Nephron progenitor cell (in vitro differentiated cells): ENCODE measurements around the gene PCYT2.
"Not testable (repeated sequence)": the region's sequence is repeated elsewhere in the genome, so short reads cannot be mapped to it uniquely, and the experiment has no call there.

Source experiments
- DNase-seq: peaks from one replicate; pipeline ENCODE4 v3.0.0; 2021
- H3K27ac Mint-ChIP-seq: 2 replicates; pipeline ENCODE4 v1.8.0; 2021; ENCODE audit warnings: mild to moderate bottlenecking, moderate library complexity, mixed read lengths
- H3K27me3 Mint-ChIP-seq: 2 replicates; pipeline ENCODE4 v1.8.0; 2021; ENCODE audit warnings: mild to moderate bottlenecking, low read depth, mixed read lengths; ENCODE audit not compliant: poor library complexity
- H3K36me3 Mint-ChIP-seq: 2 replicates; pipeline ENCODE4 v1.8.0; 2021; ENCODE audit warnings: low read depth, mixed read lengths
- H3K4me1 Mint-ChIP-seq: 2 replicates; pipeline ENCODE4 v1.8.0; 2021; ENCODE audit warnings: mixed read lengths
- H3K4me3 Mint-ChIP-seq: 2 replicates; pipeline ENCODE4 v1.8.0; 2021; ENCODE audit warnings: mild to moderate bottlenecking, moderate library complexity, mixed read lengths
- H3K9me3 Mint-ChIP-seq: 2 replicates; pipeline ENCODE4 v1.8.0; 2021; ENCODE audit warnings: mild to moderate bottlenecking, moderate library complexity, mixed read lengths
- CTCF ChIP-seq: fragments of 200-600 bp; sonication (generic); IDR thresholded peaks from 2 replicates; pipeline ENCODE4 v1.5.0; 2021; ENCODE audit warnings: antibody characterized with exemption

The PCYT2 gene

GRCh38 chr17:81921537-81921862, 10.3 kb upstream of the PCYT2 start:
- peaks cover 6% of the 10 kb centered on the region for H3K36me3 Mint-ChIP-seq
- H3K4me3 Mint-ChIP-seq = no peak overlapping the region
- H3K27ac Mint-ChIP-seq = no peak overlapping the region
- DNase-seq = no peak
- no peaks in the 10 kb centered on the region for H3K9me3 Mint-ChIP-seq
- H3K4me1 Mint-ChIP-seq = peaks cover 62% of the 10 kb centered on the region
- no peak for TF ChIP-seq CTCF
- peaks cover 4% of the 10 kb centered on the region for H3K27me3 Mint-ChIP-seq

- Mint-ChIP-seq H3K27ac (no peak overlapping the region), H3K27me3 (peaks cover 4% of the 10 kb centered on the region), H3K4me1 (peaks cover 56% of the 10 kb centered on the region), H3K4me3 (peak overlapping the region; percentile 59), H3K36me3 (peaks cover 6% of the 10 kb centered on the region), H3K9me3 (no peaks in the 10 kb centered on the region)
- DNase-seq = no peak
- TF ChIP-seq CTCF = no peak
Measured at GRCh38 chr17:81920612-81921536, 9.7 kb upstream of the PCYT2 start.

GRCh38 chr17:81918832-81919545, 7.8 kb upstream of the PCYT2 start:
- H3K9me3 Mint-ChIP-seq = no peaks in the 10 kb centered on the region
- no peak for DNase-seq
- peak overlapping the region; percentile 64 for H3K27ac Mint-ChIP-seq
- H3K27me3 Mint-ChIP-seq = peaks cover 4% of the 10 kb centered on the region
- H3K36me3 Mint-ChIP-seq = peaks cover 11% of the 10 kb centered on the region
- no peak for TF ChIP-seq CTCF
- H3K4me3 Mint-ChIP-seq = peak overlapping the region; percentile 84
- H3K4me1 Mint-ChIP-seq = peaks cover 41% of the 10 kb centered on the region

GRCh38 chr17:81918333-81918669, 7.1 kb upstream of the PCYT2 start:
- H3K9me3 Mint-ChIP-seq, H3K27me3 Mint-ChIP-seq, DNase-seq, H3K27ac Mint-ChIP-seq: not testable (repeated sequence)
- Mint-ChIP-seq H3K36me3 (peaks cover 15% of the 10 kb centered on the region), H3K4me1 (peaks cover 37% of the 10 kb centered on the region), H3K4me3 (peak overlapping the region; percentile 84)

- peak within 1 kb of the TSS; percentile 84 for H3K4me3 Mint-ChIP-seq
Measured at GRCh38 chr17:81917565-81918332, 6.5 kb upstream of the PCYT2 start, which contains the start of gene SIRT7. TSS of gene SIRT7 (minus strand) at chr17:81918176. CDS start at chr17:81918131, 45 bp downstream.

More at GRCh38 chr17:81917565-81918332, 6.5 kb upstream of the PCYT2 start, which contains the start of gene SIRT7:
- no peak for TF ChIP-seq CTCF
- Mint-ChIP-seq H3K36me3 (peaks cover 20% of the 10 kb centered on the region), H3K27ac (peak within 1 kb of the TSS; percentile 64), H3K27me3 (peaks cover 4% of the 10 kb centered on the region), H3K9me3 (no peaks in the 10 kb centered on the region), H3K4me1 (peaks cover 32% of the 10 kb centered on the region)
- DNase-seq = peak; percentile 85
